ENCODE measurements around the gene BBS4. TPM values are rescaled to one million over a fixed set of nuclear protein-coding genes. Genes with fewer than 3 reads are reported as not detected.

Gene BBS4
- total and polyA plus RNA-seq, 2 of the 4 experiments (the other 2 are of a cell fraction) = 15.8 to 21.0 TPM

GRCh38 chr15:72785841-72786240 lies 99.8 kb downstream of the BBS4 start:
- peak overlapping the region; percentile 75 for H2BK120ac ChIP-seq (ENCODE audit: low read depth, low read length)
- peaks cover 1% of the 10 kb centered on the region; the same call in 1 of the 2 replicates for H4K20me1 ChIP-seq (ENCODE audit: insufficient read depth, low read length)
- H3K9me1 ChIP-seq (ENCODE audit: insufficient read depth, low read length) = peaks cover 24% of the 10 kb centered on the region
- H2AFZ ChIP-seq (replicated peaks; ENCODE audit: low read length, poor library complexity) = peak overlapping the region; percentile 87
- in situ Hi-C loops (cut with MboI; ENCODE audit: low sequenced_read_pairs) (loop anchor here (5.0 to 10.0 kb wide), 2 partner anchors 296 to 489 kb away; no protein-coding TSS in a partner anchor), dilution Hi-C loops (cut with HindIII; ENCODE audit: low sequenced_read_pairs, unreplicated experiment) (no loop called here), intact Hi-C loops (cut with micrococcal nuclease) (loop anchor here (2.0 kb wide), 3 partner anchors 295 to 455 kb away; no protein-coding TSS in a partner anchor)
- H3K4me1 ChIP-seq (ENCODE audit: control insufficient read depth, insufficient read depth, low read length) = peaks cover 21% of the 10 kb centered on the region
- no CpG with 5 or more reads among the region's 2 CpGs for WGBS, 2 experiments (ENCODE audit: extremely low coverage in 2 of 2, insufficient read length in 1 of 2)
- TF ChIP-seq CEBPB (IDR thresholded peaks at IDR 0.05; ENCODE audit: low read depth, low read length) (no peak), RAD21 (IDR thresholded peaks at IDR 0.05; ENCODE audit: low read length) (no peak), POLR2A (IDR thresholded peaks at IDR 0.05; ENCODE audit: low read depth, low read length) (no peak), NFE2L2 (IDR thresholded peaks at IDR 0.05; ENCODE audit: low read depth, low read length) (no peak), CTCF (conservative IDR thresholded peaks at IDR 0.05; ENCODE audit: low read depth, low read length) (no peak), RCOR1 (IDR thresholded peaks at IDR 0.05; ENCODE audit: insufficient replicate concordance, low read length) (no peak), FOS (IDR thresholded peaks at IDR 0.05; ENCODE audit: low read depth, low read length) (no peak), MXI1 (IDR thresholded peaks at IDR 0.05; ENCODE audit: borderline replicate concordance, low read depth, low read length) (no peak), MAFK (IDR thresholded peaks at IDR 0.05; ENCODE audit: low read depth, low read length) (no peak), CHD1 (IDR thresholded peaks at IDR 0.05; ENCODE audit: low read depth, low read length) (no peak), USF2 (IDR thresholded peaks at IDR 0.05; ENCODE audit: low read depth, low read length) (no peak), BHLHE40 (IDR thresholded peaks at IDR 0.05; ENCODE audit: low read depth, low read length) (no peak), ELK1 (IDR thresholded peaks at IDR 0.05; ENCODE audit: borderline replicate concordance, low read depth, low read length) (no peak), RFX5 (IDR thresholded peaks at IDR 0.05; ENCODE audit: low read depth, low read length) (no peak)
- peak overlapping the region; percentile 55 to 88; a peak in 3 of 4 replicates for H4K8ac ChIP-seq (ENCODE audit: low read depth in 2 of 2, low read length in 2 of 2)
- peak overlapping the region; percentile 83 for H2BK5ac ChIP-seq (ENCODE audit: low read depth, low read length, poor library complexity, severe bottlenecking)
- H2AK5ac ChIP-seq (ENCODE audit: low read depth, low read length) = no peak overlapping the region
- peak overlapping the region; percentile 86 for H3K4ac ChIP-seq (ENCODE audit: low read depth, low read length)
- H3K36me3 ChIP-seq (ENCODE audit: control insufficient read depth, insufficient read depth, low read length) = no peaks in the 10 kb centered on the region; the same call in 1 of the 2 replicates
- no peak overlapping the region for H3K18ac ChIP-seq (ENCODE audit: low read depth, low read length)
- no peak overlapping the region for H3K4me2 ChIP-seq (ENCODE audit: low read depth, low read length)
- H2BK20ac ChIP-seq (ENCODE audit: low read depth, low read length) = 0 out of 2 replicates have a peak overlapping the region, but pooled peaks have one; percentile 8
- no peaks in the 10 kb centered on the region for H3K27me3 ChIP-seq (ENCODE audit: control insufficient read depth, insufficient read depth, low read length)
- H3K56ac ChIP-seq (ENCODE audit: extremely low read depth, insufficient read depth, low read length) = no peak overlapping the region
- no peak overlapping the region for H3K4me3 ChIP-seq (ENCODE audit: insufficient read depth, low read depth, low read length)
- peak overlapping the region; percentile 31; the same call in 1 of the 3 replicates for H2BK15ac ChIP-seq (ENCODE audit: low read depth, low read length)
- H3K27ac ChIP-seq (ENCODE audit: insufficient read depth, low read length) = peak overlapping the region; percentile 31; the same call in 1 of the 2 replicates
- H3K23ac ChIP-seq (ENCODE audit: low read depth, low read length) = no peak overlapping the region; the same call in 1 of the 2 replicates
- no peaks in the 10 kb centered on the region for H3K9me3 ChIP-seq (ENCODE audit: control insufficient read depth, insufficient read depth, low read length)
- peak overlapping the region; percentile 37 for H4K5ac ChIP-seq (ENCODE audit: low read depth, low read length)
- H3K9ac ChIP-seq (ENCODE audit: low read depth, low read length) = no peak overlapping the region
- peak overlapping the region; percentile 75; the same call in 1 of the 2 replicates for H4K91ac ChIP-seq (ENCODE audit: insufficient read depth, low read depth, low read length)
- no TSS peak for BruUV-seq (replicated peaks)
- peaks cover 16 to 24% of the 10 kb centered on the region in 2 experiments for H3K79me1 ChIP-seq (ENCODE audit: low read depth in 1 of 2, low read length in 2 of 2)
- DNase-seq (no peak), ATAC-seq (ENCODE audit: low read depth) (no peak)
- ChIA-PET POLR2A (ENCODE audit: unreplicated experiment) (no interaction called here), CTCF (interaction anchor here (0.9 kb wide), 1 partner anchor 64 kb away, joined by 3 read pairs; no protein-coding TSS in a partner anchor)
- H3K14ac ChIP-seq (replicated peaks; ENCODE audit: low read depth, low read length) = peak overlapping the region; percentile 24; the same call in 1 of the 2 replicates
- H2AK9ac ChIP-seq (replicated peaks; ENCODE audit: low read depth, low read length, poor library complexity) = peak overlapping the region; percentile 8
